Endothelial cell (in vitro differentiated cells): ENCODE measurements around the gene PPFIA3. TPM values are rescaled to one million over a fixed set of nuclear protein-coding genes. Genes with fewer than 3 reads are reported as not detected.
A peak's percentile ranks its signal among the peaks of the same experiment; 100 is the strongest.

Experiments used
- DNase-seq: peaks from one replicate; pipeline ENCODE4 v3.0.0; 2021; ENCODE audit warnings: low spot score
- H3K27ac Mint-ChIP-seq: one replicate; pipeline ENCODE4 v1.8.0; 2021; ENCODE audit warnings: mixed read lengths, inconsistent platforms; ENCODE audit not compliant: unreplicated experiment
- H3K27me3 Mint-ChIP-seq: one replicate; pipeline ENCODE4 v1.8.0; 2021; ENCODE audit warnings: mild to moderate bottlenecking, moderate library complexity, mixed read lengths, inconsistent platforms; ENCODE audit not compliant: unreplicated experiment
- H3K36me3 Mint-ChIP-seq: one replicate; pipeline ENCODE4 v1.8.0; 2021; ENCODE audit warnings: mild to moderate bottlenecking, low read depth, mixed read lengths, inconsistent platforms; ENCODE audit not compliant: unreplicated experiment
- H3K4me1 Mint-ChIP-seq: one replicate; pipeline ENCODE4 v1.8.0; 2021; ENCODE audit warnings: mild to moderate bottlenecking, mixed read lengths, inconsistent platforms; ENCODE audit not compliant: unreplicated experiment
- H3K4me3 Mint-ChIP-seq: one replicate; pipeline ENCODE4 v1.8.0; 2021; ENCODE audit warnings: mild to moderate bottlenecking, mixed read lengths, inconsistent platforms; ENCODE audit not compliant: unreplicated experiment
- H3K9me3 Mint-ChIP-seq: one replicate; pipeline ENCODE4 v1.8.0; 2021; ENCODE audit warnings: mixed read lengths, inconsistent platforms; ENCODE audit not compliant: unreplicated experiment
- total RNA-seq: library from RNA; stranded (reverse); fragmentation: NEBNext Ultra II Directional; extraction: Animal tissue kit (Norgen Biotek cat#: 25700); gene quantifications from one replicate; pipeline ENCODE4 v1.2.1, GENCODE V29; 2021; ENCODE audit not compliant: unreplicated experiment
- TF ChIP-seq, protein P1 (sequence below): fragments of 200-600 bp; sonication (generic); IDR thresholded peaks from one replicate; pipeline ENCODE4 v1.5.0; 2021; ENCODE audit warnings: antibody characterized with exemption; ENCODE audit not compliant: unreplicated experiment

PPFIA3 gene
- total RNA-seq, 1 donor from 2014 or later, result 19.7 TPM

DNA sequence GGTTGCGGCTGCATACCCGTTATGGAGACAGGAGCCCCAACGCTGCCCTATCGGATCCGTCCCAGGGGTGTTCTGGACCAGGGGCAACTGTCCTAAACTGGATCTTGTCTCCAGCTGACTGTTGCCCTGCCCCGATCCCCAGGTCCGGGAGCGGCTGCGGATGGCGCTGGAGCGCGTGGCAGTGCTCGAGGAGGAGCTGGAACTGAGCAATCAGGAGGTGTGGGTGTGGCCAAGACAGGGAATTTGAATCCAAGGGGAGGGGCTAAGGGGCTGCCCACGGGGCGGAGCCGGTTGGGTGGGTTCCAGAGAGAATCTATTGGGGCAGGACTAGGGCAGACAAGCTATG is 9.9 kb downstream of the PPFIA3 start:
- H3K27me3 Mint-ChIP-seq, result peaks cover 9% of the 10 kb centered on the region
- peaks cover 5% of the 10 kb centered on the region for H3K36me3 Mint-ChIP-seq
- H3K27ac Mint-ChIP-seq, result no peak overlapping the region
- H3K4me1 Mint-ChIP-seq, result peaks cover 8% of the 10 kb centered on the region
- H3K9me3 Mint-ChIP-seq, result no peaks in the 10 kb centered on the region
- peak overlapping the region; percentile 42 for H3K4me3 Mint-ChIP-seq
- DNase-seq, result no peak
- TF ChIP-seq, protein P1, sequence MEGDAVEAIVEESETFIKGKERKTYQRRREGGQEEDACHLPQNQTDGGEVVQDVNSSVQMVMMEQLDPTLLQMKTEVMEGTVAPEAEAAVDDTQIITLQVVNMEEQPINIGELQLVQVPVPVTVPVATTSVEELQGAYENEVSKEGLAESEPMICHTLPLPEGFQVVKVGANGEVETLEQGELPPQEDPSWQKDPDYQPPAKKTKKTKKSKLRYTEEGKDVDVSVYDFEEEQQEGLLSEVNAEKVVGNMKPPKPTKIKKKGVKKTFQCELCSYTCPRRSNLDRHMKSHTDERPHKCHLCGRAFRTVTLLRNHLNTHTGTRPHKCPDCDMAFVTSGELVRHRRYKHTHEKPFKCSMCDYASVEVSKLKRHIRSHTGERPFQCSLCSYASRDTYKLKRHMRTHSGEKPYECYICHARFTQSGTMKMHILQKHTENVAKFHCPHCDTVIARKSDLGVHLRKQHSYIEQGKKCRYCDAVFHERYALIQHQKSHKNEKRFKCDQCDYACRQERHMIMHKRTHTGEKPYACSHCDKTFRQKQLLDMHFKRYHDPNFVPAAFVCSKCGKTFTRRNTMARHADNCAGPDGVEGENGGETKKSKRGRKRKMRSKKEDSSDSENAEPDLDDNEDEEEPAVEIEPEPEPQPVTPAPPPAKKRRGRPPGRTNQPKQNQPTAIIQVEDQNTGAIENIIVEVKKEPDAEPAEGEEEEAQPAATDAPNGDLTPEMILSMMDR, result no peak

DNA sequence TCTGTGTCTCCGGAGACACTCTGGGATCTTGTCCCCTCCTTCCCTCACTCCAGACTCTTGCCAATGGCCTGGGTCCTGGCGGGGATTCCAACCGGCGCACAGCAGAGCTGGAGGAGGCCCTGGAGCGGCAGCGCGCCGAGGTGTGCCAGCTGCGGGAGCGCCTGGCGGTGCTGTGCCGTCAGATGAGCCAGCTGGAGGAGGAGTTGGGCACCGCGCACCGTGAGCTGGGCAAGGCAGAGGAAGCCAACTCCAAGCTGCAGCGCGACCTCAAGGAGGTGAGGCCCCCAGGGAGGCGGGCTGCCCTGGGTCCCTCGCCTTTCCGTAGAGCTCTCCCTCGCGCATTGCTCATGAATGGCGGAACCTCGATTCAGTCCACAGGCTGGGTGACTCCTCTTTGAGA is 11.0 kb downstream of the PPFIA3 start:
- no peaks in the 10 kb centered on the region for H3K9me3 Mint-ChIP-seq
- peaks cover 9% of the 10 kb centered on the region for H3K27me3 Mint-ChIP-seq
- H3K4me3 Mint-ChIP-seq, result no peak overlapping the region
- no peak for DNase-seq
- TF ChIP-seq, protein P1, result no peak
- H3K36me3 Mint-ChIP-seq, result peaks cover 5% of the 10 kb centered on the region
- peaks cover 8% of the 10 kb centered on the region for H3K4me1 Mint-ChIP-seq
- H3K27ac Mint-ChIP-seq, result no peak overlapping the region

DNA sequence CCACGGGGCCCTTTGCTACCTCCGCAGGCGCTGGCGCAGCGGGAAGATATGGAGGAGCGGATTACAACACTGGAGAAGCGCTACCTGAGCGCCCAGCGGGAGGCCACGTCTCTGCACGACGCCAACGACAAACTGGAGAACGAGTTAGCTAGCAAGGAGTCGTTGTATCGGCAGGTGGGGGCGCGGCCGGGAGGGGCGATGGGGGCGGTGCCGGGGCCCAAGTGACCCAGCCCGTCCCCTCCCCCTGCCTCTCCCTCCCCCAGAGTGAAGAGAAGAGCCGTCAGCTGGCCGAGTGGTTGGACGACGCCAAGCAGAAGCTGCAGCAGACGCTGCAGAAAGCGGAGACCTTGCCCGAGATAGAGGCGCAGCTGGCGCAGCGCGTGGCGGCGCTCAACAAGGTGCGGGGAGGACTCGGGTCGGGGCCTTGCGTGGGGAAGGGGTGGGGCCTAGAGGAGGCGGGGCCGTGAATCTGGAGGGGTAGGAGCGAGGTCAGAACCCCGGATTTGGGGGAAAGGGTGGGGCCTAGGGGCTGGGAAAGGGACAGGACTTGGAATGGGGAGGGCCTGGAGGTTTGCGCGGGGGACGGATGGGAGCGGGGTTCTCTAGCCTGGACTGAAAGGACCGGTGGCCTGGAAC is 13.7 kb downstream of the PPFIA3 start:
- no peak for DNase-seq
- Mint-ChIP-seq H3K9me3 (no peaks in the 10 kb centered on the region), H3K27ac (no peak overlapping the region), H3K27me3 (peaks cover 16% of the 10 kb centered on the region), H3K4me3 (no peak overlapping the region), H3K36me3 (peaks cover 5% of the 10 kb centered on the region), H3K4me1 (peaks cover 8% of the 10 kb centered on the region)
- TF ChIP-seq, protein P1, result no peak

DNA sequence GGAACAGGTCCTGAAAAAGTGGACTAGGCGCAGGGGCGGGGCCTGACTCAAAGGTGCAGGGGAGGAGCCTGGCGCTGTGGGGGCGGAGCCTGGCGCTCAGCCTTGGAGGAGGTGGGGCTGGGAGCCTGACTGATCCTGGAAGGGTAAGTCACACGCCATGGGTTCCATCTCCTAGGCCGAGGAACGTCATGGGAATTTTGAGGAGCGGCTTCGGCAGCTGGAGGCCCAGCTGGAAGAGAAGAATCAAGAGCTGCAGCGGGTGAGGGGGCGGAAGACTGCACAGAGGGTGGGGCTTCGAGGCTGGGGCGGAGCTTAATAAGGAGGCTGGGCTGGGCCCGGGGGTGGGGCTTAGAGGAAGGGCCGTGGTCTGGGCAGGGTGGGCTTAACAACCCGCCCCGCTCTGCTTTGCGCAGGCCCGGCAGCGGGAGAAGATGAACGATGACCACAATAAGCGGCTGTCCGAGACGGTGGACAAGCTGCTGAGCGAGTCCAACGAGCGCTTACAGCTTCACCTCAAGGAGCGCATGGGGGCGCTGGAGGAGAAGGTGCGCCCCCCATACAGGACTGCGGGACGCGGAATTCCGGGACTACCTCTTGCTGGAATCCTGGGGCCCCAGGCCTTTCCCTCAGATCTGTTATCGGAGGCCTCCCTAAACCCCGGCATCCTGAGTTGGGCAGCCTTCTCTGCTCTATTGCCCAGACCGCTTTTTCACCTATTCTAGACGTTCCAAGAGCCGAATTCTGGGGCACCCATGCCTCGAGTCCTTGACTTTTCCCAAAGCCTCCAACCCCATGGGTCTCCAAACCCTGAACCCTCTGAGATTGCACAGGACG is 14.5 kb downstream of the PPFIA3 start:
- Mint-ChIP-seq H3K27me3 (peaks cover 12% of the 10 kb centered on the region), H3K9me3 (no peaks in the 10 kb centered on the region), H3K4me1 (peaks cover 2% of the 10 kb centered on the region), H3K4me3 (no peak overlapping the region), H3K36me3 (peaks cover 3% of the 10 kb centered on the region), H3K27ac (no peak overlapping the region)
- no peak for DNase-seq
- TF ChIP-seq, protein P1, result no peak

DNA sequence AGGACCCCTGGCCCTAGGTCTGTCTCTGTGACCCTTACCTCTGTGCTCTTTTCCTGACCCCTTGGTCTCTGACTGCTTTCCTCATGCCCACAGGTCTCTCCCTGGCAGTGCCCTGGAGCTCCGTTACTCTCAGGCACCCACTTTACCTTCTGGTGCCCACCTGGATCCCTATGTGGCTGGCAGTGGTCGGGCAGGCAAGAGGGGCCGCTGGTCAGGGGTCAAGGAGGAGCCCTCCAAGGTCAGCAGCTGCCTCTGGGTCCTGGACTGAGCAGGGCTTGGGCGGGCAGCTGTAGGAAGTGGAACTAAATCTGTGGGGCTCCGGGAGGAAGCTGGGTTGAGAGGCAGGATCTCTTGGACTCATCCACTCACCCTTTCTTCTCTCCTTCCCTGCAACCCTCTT is 16.3 kb downstream of the PPFIA3 start:
- TF ChIP-seq, protein P1, result no peak
- no peak overlapping the region for H3K4me3 Mint-ChIP-seq
- DNase-seq, result no peak
- no peak overlapping the region for H3K27ac Mint-ChIP-seq
- H3K4me1 Mint-ChIP-seq, result no peaks in the 10 kb centered on the region
- H3K36me3 Mint-ChIP-seq, result no peaks in the 10 kb centered on the region
- no peaks in the 10 kb centered on the region for H3K9me3 Mint-ChIP-seq
- H3K27me3 Mint-ChIP-seq, result peaks cover 11% of the 10 kb centered on the region
